Panc1 (cell line): ENCODE measurements around the gene RPH3AL.
"Not testable (repeated sequence)": the region's sequence is repeated elsewhere in the genome, so short reads cannot be mapped to it uniquely, and the experiment has no call there.

Experiments used
- CTCF ChIP-seq: fragments of 450-650 bp; IDR thresholded peaks from 2 replicates; pipeline ENCODE4 v1.5.1; 2017; ENCODE audit warnings: mild to moderate bottlenecking
- POLR2AphosphoS5 ChIP-seq: IDR thresholded peaks from 2 replicates; pipeline ENCODE4 v1.6.1; 2012; ENCODE audit warnings: mild to moderate bottlenecking, low read depth, low read length, moderate library complexity
- SIN3A ChIP-seq: IDR thresholded peaks from 2 replicates; pipeline ENCODE4 v1.6.1; 2012; ENCODE audit warnings: low read depth, mild to moderate bottlenecking, low read length, moderate library complexity, borderline replicate concordance; ENCODE audit not compliant: insufficient read depth
- TCF7L2 ChIP-seq: IDR thresholded peaks from 2 replicates; pipeline ENCODE4 v1.6.1; 2011; ENCODE audit warnings: mild to moderate bottlenecking, low read depth, low read length, inconsistent platforms
- TF ChIP-seq, protein P1 (sequence below), 2 experiments: IDR thresholded peaks; 2 replicates each; pipeline ENCODE4 v1.6.1; 2011 to 2012; ENCODE audit warnings: low read depth in 2 of 2, control low read depth in 1 of 2, low read length in 1 of 2, mild to moderate bottlenecking in 1 of 2, moderate library complexity in 1 of 2; ENCODE audit not compliant: insufficient read depth in 1 of 2

- not testable (repeated sequence) for TF ChIP-seq CTCF, POLR2AphosphoS5, SIN3A, TCF7L2
- TF ChIP-seq, protein P1, sequence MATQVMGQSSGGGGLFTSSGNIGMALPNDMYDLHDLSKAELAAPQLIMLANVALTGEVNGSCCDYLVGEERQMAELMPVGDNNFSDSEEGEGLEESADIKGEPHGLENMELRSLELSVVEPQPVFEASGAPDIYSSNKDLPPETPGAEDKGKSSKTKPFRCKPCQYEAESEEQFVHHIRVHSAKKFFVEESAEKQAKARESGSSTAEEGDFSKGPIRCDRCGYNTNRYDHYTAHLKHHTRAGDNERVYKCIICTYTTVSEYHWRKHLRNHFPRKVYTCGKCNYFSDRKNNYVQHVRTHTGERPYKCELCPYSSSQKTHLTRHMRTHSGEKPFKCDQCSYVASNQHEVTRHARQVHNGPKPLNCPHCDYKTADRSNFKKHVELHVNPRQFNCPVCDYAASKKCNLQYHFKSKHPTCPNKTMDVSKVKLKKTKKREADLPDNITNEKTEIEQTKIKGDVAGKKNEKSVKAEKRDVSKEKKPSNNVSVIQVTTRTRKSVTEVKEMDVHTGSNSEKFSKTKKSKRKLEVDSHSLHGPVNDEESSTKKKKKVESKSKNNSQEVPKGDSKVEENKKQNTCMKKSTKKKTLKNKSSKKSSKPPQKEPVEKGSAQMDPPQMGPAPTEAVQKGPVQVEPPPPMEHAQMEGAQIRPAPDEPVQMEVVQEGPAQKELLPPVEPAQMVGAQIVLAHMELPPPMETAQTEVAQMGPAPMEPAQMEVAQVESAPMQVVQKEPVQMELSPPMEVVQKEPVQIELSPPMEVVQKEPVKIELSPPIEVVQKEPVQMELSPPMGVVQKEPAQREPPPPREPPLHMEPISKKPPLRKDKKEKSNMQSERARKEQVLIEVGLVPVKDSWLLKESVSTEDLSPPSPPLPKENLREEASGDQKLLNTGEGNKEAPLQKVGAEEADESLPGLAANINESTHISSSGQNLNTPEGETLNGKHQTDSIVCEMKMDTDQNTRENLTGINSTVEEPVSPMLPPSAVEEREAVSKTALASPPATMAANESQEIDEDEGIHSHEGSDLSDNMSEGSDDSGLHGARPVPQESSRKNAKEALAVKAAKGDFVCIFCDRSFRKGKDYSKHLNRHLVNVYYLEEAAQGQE (IDR thresholded peaks at IDR 0.05; ENCODE audit: insufficient read depth in 1 of 2, low read depth in 2 of 2, low read length in 1 of 2) = not testable (repeated sequence)
Observed at GRCh38 chr17:224576-224975, 128.0 kb downstream of the RPH3AL start.
